Endothelial cell of umbilical vein (primary cell): ENCODE results near the gene ATAD5.

ENCODE experiments used
- EZH2 ChIP-seq: IDR thresholded peaks from 2 replicates; pipeline ENCODE4 v1.6.1; 2012; ENCODE audit warnings: borderline replicate concordance, low read depth, mild to moderate bottlenecking, moderate library complexity, low read length, inconsistent platforms; ENCODE audit not compliant: severe bottlenecking
- GATA2 ChIP-seq: IDR thresholded peaks from 2 replicates; pipeline ENCODE4 v1.7.0; 2011; ENCODE audit warnings: low read depth, mild to moderate bottlenecking, moderate library complexity, mixed read lengths, low read length; ENCODE audit not compliant: insufficient read length, insufficient read depth
- JUN ChIP-seq: IDR thresholded peaks from 2 replicates; pipeline ENCODE4 v1.6.1; 2011; ENCODE audit warnings: borderline replicate concordance, low read depth; ENCODE audit not compliant: insufficient read length, insufficient read depth
- MYC ChIP-seq: IDR thresholded peaks from one replicate; pipeline ENCODE4 v1.6.1; 2011; ENCODE audit warnings: mild to moderate bottlenecking, low read depth, low read length
- POLR2A ChIP-seq: IDR thresholded peaks from 2 replicates; pipeline ENCODE4 v1.6.1; 2012; ENCODE audit warnings: low read depth, mild to moderate bottlenecking, control low read depth, low read length
- POLR2AphosphoS5 ChIP-seq: IDR thresholded peaks from 2 replicates; pipeline ENCODE4 v1.6.1; 2012; ENCODE audit warnings: low read depth, mild to moderate bottlenecking, control low read depth, low read length, moderate library complexity; ENCODE audit not compliant: insufficient read depth
- TF ChIP-seq, protein P1 (sequence below), 2 donors: IDR thresholded peaks; 1 replicate in 1 of 2; 2 replicates in 1 of 2; pipeline ENCODE4 v1.5.1; 2011; ENCODE audit warnings: low read length in 2 of 2, mild to moderate bottlenecking in 2 of 2, moderate library complexity in 2 of 2, control low read depth in 1 of 2, inconsistent platforms in 1 of 2, low read depth in 1 of 2; ENCODE audit not compliant: insufficient read depth in 1 of 2; ENCODE audit errors: extremely low read depth in 1 of 2
- TF ChIP-seq, protein P2 (sequence below): IDR thresholded peaks from 2 replicates; pipeline ENCODE4 v1.6.1; 2011; ENCODE audit not compliant: insufficient read depth, insufficient read length

DNA sequence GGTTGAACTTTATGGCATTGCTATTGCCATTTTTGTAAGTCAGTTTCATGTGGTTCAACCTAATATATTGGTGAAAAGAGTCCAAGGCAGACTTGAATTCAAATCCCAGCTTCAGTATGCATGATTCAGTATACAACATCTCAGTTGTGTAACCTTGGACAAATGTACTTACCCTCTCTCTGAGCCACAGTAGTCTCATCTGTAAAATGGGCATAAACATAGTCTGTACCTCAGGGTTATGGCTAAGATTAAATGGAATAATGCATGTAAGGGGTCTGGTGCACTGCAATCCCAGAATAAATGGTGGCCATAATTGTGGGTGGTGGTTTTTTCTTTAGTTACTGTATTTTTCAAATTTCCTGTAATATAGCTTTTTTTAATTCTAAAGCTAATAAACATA lies 85.3 kb downstream of the ATAD5 start:
- TF ChIP-seq, protein P1, sequence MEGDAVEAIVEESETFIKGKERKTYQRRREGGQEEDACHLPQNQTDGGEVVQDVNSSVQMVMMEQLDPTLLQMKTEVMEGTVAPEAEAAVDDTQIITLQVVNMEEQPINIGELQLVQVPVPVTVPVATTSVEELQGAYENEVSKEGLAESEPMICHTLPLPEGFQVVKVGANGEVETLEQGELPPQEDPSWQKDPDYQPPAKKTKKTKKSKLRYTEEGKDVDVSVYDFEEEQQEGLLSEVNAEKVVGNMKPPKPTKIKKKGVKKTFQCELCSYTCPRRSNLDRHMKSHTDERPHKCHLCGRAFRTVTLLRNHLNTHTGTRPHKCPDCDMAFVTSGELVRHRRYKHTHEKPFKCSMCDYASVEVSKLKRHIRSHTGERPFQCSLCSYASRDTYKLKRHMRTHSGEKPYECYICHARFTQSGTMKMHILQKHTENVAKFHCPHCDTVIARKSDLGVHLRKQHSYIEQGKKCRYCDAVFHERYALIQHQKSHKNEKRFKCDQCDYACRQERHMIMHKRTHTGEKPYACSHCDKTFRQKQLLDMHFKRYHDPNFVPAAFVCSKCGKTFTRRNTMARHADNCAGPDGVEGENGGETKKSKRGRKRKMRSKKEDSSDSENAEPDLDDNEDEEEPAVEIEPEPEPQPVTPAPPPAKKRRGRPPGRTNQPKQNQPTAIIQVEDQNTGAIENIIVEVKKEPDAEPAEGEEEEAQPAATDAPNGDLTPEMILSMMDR (IDR thresholded peaks at IDR 0.05; ENCODE audit: extremely low read depth in 1 of 2, insufficient read depth in 1 of 2, low read depth in 1 of 2, low read length in 2 of 2), result no peak
- TF ChIP-seq EZH2 (no peak), POLR2AphosphoS5 (no peak), POLR2A (no peak), GATA2 (no peak), JUN (no peak), MYC (no peak)
- TF ChIP-seq, protein P2, sequence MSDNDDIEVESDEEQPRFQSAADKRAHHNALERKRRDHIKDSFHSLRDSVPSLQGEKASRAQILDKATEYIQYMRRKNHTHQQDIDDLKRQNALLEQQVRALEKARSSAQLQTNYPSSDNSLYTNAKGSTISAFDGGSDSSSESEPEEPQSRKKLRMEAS, result no peak
